Mesenchymal stem cell (in vitro differentiated cells and primary cell): ENCODE data around the gene AFDN.

Experiments used
- DNase-seq: peaks from one replicate; pipeline ENCODE4 v3.0.0-alpha.2; 2013
- H2AFZ ChIP-seq: one replicate; pipeline ENCODE4 v1.6.1; 2013; ENCODE audit warnings: low read depth, mild to moderate bottlenecking, control low read depth, inconsistent platforms, low read length, moderate library complexity
- H2AK5ac ChIP-seq: 2 replicates; pipeline ENCODE4 v1.6.1; 2013; ENCODE audit warnings: low read length, moderate library complexity, mild to moderate bottlenecking, inconsistent platforms; ENCODE audit not compliant: severe bottlenecking
- H2BK120ac ChIP-seq: one replicate; pipeline ENCODE4 v1.6.1; 2013; ENCODE audit warnings: low read depth, mild to moderate bottlenecking, inconsistent platforms, low read length, moderate library complexity
- H2BK12ac ChIP-seq, 2 experiments: one replicate each; pipeline ENCODE4 v1.6.1; 2013; ENCODE audit warnings: inconsistent platforms in 2 of 2, low read length in 2 of 2, mild to moderate bottlenecking in 2 of 2, moderate library complexity in 2 of 2, control low read depth in 1 of 2
- H2BK15ac ChIP-seq: one replicate; pipeline ENCODE4 v1.6.1; 2013; ENCODE audit warnings: mild to moderate bottlenecking, low read depth, inconsistent platforms; ENCODE audit not compliant: poor library complexity, severe bottlenecking
- H2BK5ac ChIP-seq: 2 replicates; pipeline ENCODE4 v1.6.1; 2013; ENCODE audit warnings: low read depth, mild to moderate bottlenecking, low read length, control low read depth, inconsistent platforms; ENCODE audit not compliant: poor library complexity, severe bottlenecking
- H3K14ac ChIP-seq, 2 experiments: one replicate each; pipeline ENCODE4 v1.6.1; 2013; ENCODE audit warnings: inconsistent platforms in 2 of 2, low read length in 2 of 2, control low read depth in 1 of 2, mild to moderate bottlenecking in 1 of 2, moderate library complexity in 1 of 2
- H3K18ac ChIP-seq, 2 experiments: one replicate each; pipeline ENCODE4 v1.6.1; 2013; ENCODE audit warnings: inconsistent platforms in 2 of 2, low read length in 2 of 2, control low read depth in 1 of 2, low read depth in 1 of 2, mild to moderate bottlenecking in 1 of 2
- H3K23ac ChIP-seq, 2 experiments: one replicate each; pipeline ENCODE4 v1.6.1; 2013; ENCODE audit warnings: inconsistent platforms in 2 of 2, low read length in 2 of 2, mild to moderate bottlenecking in 2 of 2, moderate library complexity in 2 of 2, control low read depth in 1 of 2
- H3K27ac ChIP-seq: 2 replicates; pipeline ENCODE4 v1.5.1; 2013; ENCODE audit warnings: mild to moderate bottlenecking, moderate library complexity, low read length, control low read depth, inconsistent platforms; ENCODE audit not compliant: poor library complexity, severe bottlenecking
- H3K27me3 ChIP-seq, 2 experiments: 2 replicates each; pipeline versions ENCODE4 v1.6.1 to v1.7.0; 2013; ENCODE audit warnings: low read length in 2 of 2, mild to moderate bottlenecking in 2 of 2, moderate library complexity in 2 of 2, control low read depth in 1 of 2, inconsistent platforms in 1 of 2; ENCODE audit not compliant: control insufficient read depth in 1 of 2, insufficient read depth in 1 of 2
- H3K36me3 ChIP-seq, 2 experiments: 2 replicates each; pipeline versions ENCODE4 v1.6.1 to v1.7.0; 2013; ENCODE audit warnings: low read length in 2 of 2, control low read depth in 1 of 2, inconsistent platforms in 1 of 2, low read depth in 1 of 2, mild to moderate bottlenecking in 1 of 2; ENCODE audit not compliant: insufficient read depth in 2 of 2, control insufficient read depth in 1 of 2
- H3K4ac ChIP-seq, 2 experiments: one replicate each; pipeline ENCODE4 v1.6.1; 2013; ENCODE audit warnings: inconsistent platforms in 2 of 2, low read length in 2 of 2, mild to moderate bottlenecking in 2 of 2, moderate library complexity in 2 of 2, control low read depth in 1 of 2, low read depth in 1 of 2
- H3K4me1 ChIP-seq: 2 replicates; pipeline ENCODE4 v1.6.1; 2013; ENCODE audit warnings: low read depth, low read length, control low read depth; ENCODE audit not compliant: control insufficient read depth, insufficient read depth
- H3K4me2 ChIP-seq: 2 replicates; pipeline ENCODE4 v1.6.1; 2013; ENCODE audit warnings: low read length, mild to moderate bottlenecking, inconsistent platforms; ENCODE audit not compliant: poor library complexity, severe bottlenecking
- H3K4me3 ChIP-seq, 2 experiments: 2 replicates each; pipeline versions ENCODE4 v1.5.1 to v1.7.0; 2013; ENCODE audit warnings: low read length in 2 of 2, mild to moderate bottlenecking in 2 of 2, control low read depth in 1 of 2, low read depth in 1 of 2; ENCODE audit not compliant: insufficient read depth in 1 of 2
- H3K79me1 ChIP-seq: replicated peaks from 2 replicates; pipeline ENCODE4 v1.6.1; 2013; ENCODE audit warnings: mild to moderate bottlenecking, control low read depth, low read length, inconsistent platforms; ENCODE audit not compliant: poor library complexity, severe bottlenecking
- H3K9ac ChIP-seq: 2 replicates; pipeline ENCODE4 v1.7.0; 2013; ENCODE audit warnings: mild to moderate bottlenecking, low read length, moderate library complexity
- H3K9me3 ChIP-seq: 2 replicates; pipeline ENCODE4 v1.7.0; 2013; ENCODE audit warnings: mild to moderate bottlenecking, low read length; ENCODE audit not compliant: control insufficient read depth
- H4K8ac ChIP-seq: one replicate; pipeline ENCODE4 v1.6.1; 2013; ENCODE audit warnings: inconsistent platforms, mild to moderate bottlenecking, low read length, moderate library complexity
- H4K91ac ChIP-seq: one replicate; pipeline ENCODE4 v1.6.1; 2013; ENCODE audit warnings: mild to moderate bottlenecking, low read length, inconsistent platforms
- WGBS: methylation state at CpG from one replicate; pipeline ENCODE4 v1.1.7; 2013; ENCODE audit warnings: mixed read lengths; 5-methylcytosine and 5-hydroxymethylcytosine counted together

The AFDN gene

GRCh38 chr6:167831281-167831828, 4.6 kb downstream of the AFDN start:
- Histone ChIP-seq H2AFZ (no peak overlapping the region), H3K18ac (no peak overlapping the region), H3K27ac (no peak overlapping the region), H3K27me3 (no peaks in the 10 kb centered on the region), H4K8ac (no peak overlapping the region), H3K23ac (no peak overlapping the region), H3K9ac (no peak overlapping the region), H2BK5ac (no peak overlapping the region), H3K14ac (no peak overlapping the region), H2BK12ac (no peak overlapping the region), H3K9me3 (no peaks in the 10 kb centered on the region), H3K4me1 (peaks cover under 1% of the 10 kb centered on the region), H2AK5ac (no peak overlapping the region), H4K91ac (no peak overlapping the region), H3K4me2 (no peak overlapping the region), H3K4me3 (no peak overlapping the region), H2BK15ac (no peak overlapping the region), H3K79me1 (peaks cover 5% of the 10 kb centered on the region), H3K36me3 (peaks cover 0 to under 1% of the 10 kb centered on the region in 2 experiments), H2BK120ac (no peak overlapping the region), H3K4ac (no peak overlapping the region)
- DNase-seq, result no peak
- 62% methylated on average over 1 of the region's 3 CpGs for WGBS

- WGBS, result 69% methylated on average over 4 of the region's 4 CpGs
These were observed 6.0 kb downstream of the AFDN start for GRCh38 chr6:167832497-167833395.

GRCh38 chr6:167833396-167833763, 6.7 kb downstream of the AFDN start:
- Histone ChIP-seq H3K4me3 (no peak overlapping the region), H2BK120ac (no peak overlapping the region), H2AFZ (no peak overlapping the region), H3K27me3 (no peaks in the 10 kb centered on the region), H3K14ac (no peak overlapping the region), H4K8ac (no peak overlapping the region), H3K27ac (no peak overlapping the region), H3K18ac (no peak overlapping the region), H4K91ac (no peak overlapping the region), H2BK12ac (no peak overlapping the region), H2BK5ac (no peak overlapping the region), H2AK5ac (no peak overlapping the region), H3K79me1 (peaks cover 5% of the 10 kb centered on the region), H3K4ac (no peak overlapping the region), H3K4me1 (no peaks in the 10 kb centered on the region), H3K9me3 (no peaks in the 10 kb centered on the region), H3K36me3 (no peaks in the 10 kb centered on the region), H3K9ac (no peak overlapping the region), H3K4me2 (peak overlapping the region; percentile 37), H3K23ac (no peak overlapping the region), H2BK15ac (no peak overlapping the region)
- DNase-seq, result no peak
- WGBS, result no CpG with 5 or more reads among the region's 2 CpGs

More at GRCh38 chr6:167832497-167833395, 6.0 kb downstream of the AFDN start:
- no peak overlapping the region for H3K9ac ChIP-seq
- no peak overlapping the region for H3K4me3 ChIP-seq
- H3K36me3 ChIP-seq, result no peaks in the 10 kb centered on the region
- no peak overlapping the region for H2BK120ac ChIP-seq
- H3K4ac ChIP-seq, result no peak overlapping the region
- H3K27ac ChIP-seq, result no peak overlapping the region
- H2AFZ ChIP-seq, result no peak overlapping the region
- H3K9me3 ChIP-seq, result no peaks in the 10 kb centered on the region
- no peak overlapping the region for H2BK15ac ChIP-seq
- no peak overlapping the region for H4K91ac ChIP-seq
- peak overlapping the region; percentile 37 for H3K4me2 ChIP-seq
- H4K8ac ChIP-seq, result no peak overlapping the region
- no peak overlapping the region for H2AK5ac ChIP-seq
- H3K14ac ChIP-seq, result no peak overlapping the region
- H2BK12ac ChIP-seq, result no peak overlapping the region
- no peak overlapping the region for H3K18ac ChIP-seq
- H3K23ac ChIP-seq, result no peak overlapping the region
- no peaks in the 10 kb centered on the region for H3K4me1 ChIP-seq
- H2BK5ac ChIP-seq, result no peak overlapping the region
- peaks cover 5% of the 10 kb centered on the region for H3K79me1 ChIP-seq
- DNase-seq, result no peak
- H3K27me3 ChIP-seq, result no peaks in the 10 kb centered on the region

- Histone ChIP-seq H2BK15ac (no peak overlapping the region), H3K9me3 (no peaks in the 10 kb centered on the region), H3K23ac (no peak overlapping the region), H3K36me3 (no peaks in the 10 kb centered on the region), H2BK120ac (no peak overlapping the region), H3K4me3 (no peak overlapping the region), H4K91ac (no peak overlapping the region), H3K14ac (no peak overlapping the region), H3K27ac (no peak overlapping the region), H3K27me3 (no peaks in the 10 kb centered on the region), H2BK12ac (no peak overlapping the region), H3K4me2 (no peak overlapping the region), H4K8ac (no peak overlapping the region), H3K79me1 (peaks cover 12% of the 10 kb centered on the region), H3K4me1 (no peaks in the 10 kb centered on the region), H3K18ac (no peak overlapping the region), H2AK5ac (no peak overlapping the region), H3K9ac (no peak overlapping the region), H2BK5ac (no peak overlapping the region), H3K4ac (no peak overlapping the region), H2AFZ (no peak overlapping the region)
- WGBS, result no CpG with 5 or more reads among the region's 3 CpGs
- no peak for DNase-seq
These were observed 8.5 kb downstream of the AFDN start for GRCh38 chr6:167835260-167835659.
